ENCODE data around the gene FAM47E. TPM values are rescaled to one million over a fixed set of nuclear protein-coding genes. Genes with fewer than 3 reads are reported as not detected.

The FAM47E gene
- total and polyA plus RNA-seq, 11 donors: 0.36 to 4.9 (median 2.5) TPM

DNA sequence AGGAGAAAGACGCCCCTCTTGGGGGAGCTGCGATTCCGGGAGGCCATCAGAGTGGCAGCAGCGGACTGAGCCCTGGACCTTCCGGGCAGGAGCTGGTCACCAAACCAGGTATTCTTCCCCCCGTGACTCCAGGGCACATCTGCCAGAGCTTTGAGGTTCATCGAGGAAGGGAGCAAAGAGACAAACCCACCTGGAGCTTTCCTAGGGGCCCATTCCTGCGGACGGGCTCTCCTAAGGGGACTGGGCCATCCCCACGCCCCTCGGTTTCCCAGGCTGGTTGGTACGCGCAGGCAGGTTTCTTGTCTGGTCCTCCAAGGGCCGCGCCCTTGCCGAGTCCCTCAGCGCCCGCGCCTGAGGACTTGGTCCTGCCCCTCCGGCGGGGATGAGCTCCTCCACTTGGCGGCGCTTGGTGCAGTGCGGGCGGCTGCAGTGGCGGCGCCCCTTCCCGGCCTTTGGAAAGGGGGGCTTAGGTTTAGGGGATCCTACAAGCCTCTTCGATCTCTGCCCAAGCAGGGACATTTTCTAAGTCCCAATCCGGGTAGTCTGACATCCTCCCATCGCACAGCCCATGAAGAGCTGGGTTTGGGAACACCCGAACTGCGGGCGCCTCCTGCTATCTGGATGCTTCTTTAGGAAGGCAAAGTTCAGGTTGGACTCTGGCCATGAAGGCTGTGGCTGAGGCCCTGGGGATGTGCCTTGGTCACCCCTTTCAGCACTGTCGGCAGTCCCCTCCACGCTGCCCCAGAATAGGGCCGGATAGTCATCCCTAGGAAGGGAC lies 55.5 kb downstream of the FAM47E start:
- H3K4me3 ChIP-seq: peak overlapping the region; percentile 47 to 95 (median 82)
- H3K4me1 ChIP-seq: peaks cover 0 to 38% (median 17%) of the 10 kb centered on the region in 12 donors
- intact Hi-C loops (cut with DNase I): loop anchor here in 8 of 10 donors (2.0 to 10.0 kb wide), 13 partner anchors 52 to 130 kb away; partner anchors contain the start of genes SCARB2 (in 4 of the 8) and FAM47E (in 2 of the 8)

DNA sequence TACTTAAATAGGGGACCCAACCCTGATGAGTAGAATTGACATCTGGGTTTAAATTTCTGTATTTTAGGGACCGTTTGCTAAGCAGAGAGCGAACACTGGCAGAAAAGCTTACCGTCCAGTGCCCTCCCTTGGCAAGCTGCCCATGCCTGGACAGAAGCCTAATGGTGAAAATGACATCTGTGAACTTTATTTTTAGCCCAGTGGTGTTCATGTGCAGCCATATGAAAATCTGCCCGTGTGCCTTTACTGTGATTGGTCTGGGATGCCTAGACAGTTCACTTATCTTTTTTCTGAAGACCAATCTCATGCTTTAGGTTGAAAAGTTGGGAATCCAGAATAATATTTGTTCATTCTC lies 56.1 kb downstream of the FAM47E start:
- TF ChIP-seq, protein P1, sequence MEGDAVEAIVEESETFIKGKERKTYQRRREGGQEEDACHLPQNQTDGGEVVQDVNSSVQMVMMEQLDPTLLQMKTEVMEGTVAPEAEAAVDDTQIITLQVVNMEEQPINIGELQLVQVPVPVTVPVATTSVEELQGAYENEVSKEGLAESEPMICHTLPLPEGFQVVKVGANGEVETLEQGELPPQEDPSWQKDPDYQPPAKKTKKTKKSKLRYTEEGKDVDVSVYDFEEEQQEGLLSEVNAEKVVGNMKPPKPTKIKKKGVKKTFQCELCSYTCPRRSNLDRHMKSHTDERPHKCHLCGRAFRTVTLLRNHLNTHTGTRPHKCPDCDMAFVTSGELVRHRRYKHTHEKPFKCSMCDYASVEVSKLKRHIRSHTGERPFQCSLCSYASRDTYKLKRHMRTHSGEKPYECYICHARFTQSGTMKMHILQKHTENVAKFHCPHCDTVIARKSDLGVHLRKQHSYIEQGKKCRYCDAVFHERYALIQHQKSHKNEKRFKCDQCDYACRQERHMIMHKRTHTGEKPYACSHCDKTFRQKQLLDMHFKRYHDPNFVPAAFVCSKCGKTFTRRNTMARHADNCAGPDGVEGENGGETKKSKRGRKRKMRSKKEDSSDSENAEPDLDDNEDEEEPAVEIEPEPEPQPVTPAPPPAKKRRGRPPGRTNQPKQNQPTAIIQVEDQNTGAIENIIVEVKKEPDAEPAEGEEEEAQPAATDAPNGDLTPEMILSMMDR (IDR thresholded peaks at IDR 0.05): no peak
- no peak for TF ChIP-seq POLR2A (IDR thresholded peaks at IDR 0.05)
- ATAC-seq (peak in 3 of 4 donors; percentile 10 to 31 (median 16)), DNase-seq (peak in 4 of 5 donors; percentile 49 to 75 (median 64))
- 30 to 38% (median 35%) methylated on average over 4 of the region's 4 CpGs for WGBS, 4 donors
- peak overlapping the region; percentile 80 to 98 (median 92) for H3K27ac ChIP-seq
- H3K9me3 ChIP-seq: no peaks in the 10 kb centered on the region
- peak overlapping the region; percentile 47 to 95 (median 82) for H3K4me3 ChIP-seq
- H3K36me3 ChIP-seq: peaks cover 0 to 24% (median 9%) of the 10 kb centered on the region in 9 donors
- H3K4me1 ChIP-seq: peaks cover 0 to 37% (median 17%) of the 10 kb centered on the region in 12 donors
- H3K27me3 ChIP-seq: no peaks in the 10 kb centered on the region
- intact Hi-C loops (cut with DNase I): loop anchor here in 8 of 10 donors (1.0 to 10.0 kb wide), 14 partner anchors 34 to 130 kb away; partner anchors contain the start of genes SCARB2 (in 4 of the 8) and FAM47E (in 2 of the 8)

More for the DNA sequence above, 55.5 kb downstream of the FAM47E start:
- TF ChIP-seq, protein P1 (IDR thresholded peaks at IDR 0.05): peak in 11 of 12 donors; percentile 9 to 57 (median 33)
- no peak for TF ChIP-seq POLR2A (IDR thresholded peaks at IDR 0.05)
- no peaks in the 10 kb centered on the region for H3K27me3 ChIP-seq
- no peaks in the 10 kb centered on the region for H3K9me3 ChIP-seq
- ATAC-seq (peak; percentile 40 to 70 (median 60)), DNase-seq (peak; percentile 47 to 86 (median 64))
- WGBS, 4 donors: 4 to 7% (median 5%) methylated on average over 27 to 37 of the region's 37 CpGs
- H3K36me3 ChIP-seq: peaks cover 0 to 24% (median 9%) of the 10 kb centered on the region in 9 donors
- H3K27ac ChIP-seq: peak overlapping the region; percentile 80 to 98 (median 92)

DNA sequence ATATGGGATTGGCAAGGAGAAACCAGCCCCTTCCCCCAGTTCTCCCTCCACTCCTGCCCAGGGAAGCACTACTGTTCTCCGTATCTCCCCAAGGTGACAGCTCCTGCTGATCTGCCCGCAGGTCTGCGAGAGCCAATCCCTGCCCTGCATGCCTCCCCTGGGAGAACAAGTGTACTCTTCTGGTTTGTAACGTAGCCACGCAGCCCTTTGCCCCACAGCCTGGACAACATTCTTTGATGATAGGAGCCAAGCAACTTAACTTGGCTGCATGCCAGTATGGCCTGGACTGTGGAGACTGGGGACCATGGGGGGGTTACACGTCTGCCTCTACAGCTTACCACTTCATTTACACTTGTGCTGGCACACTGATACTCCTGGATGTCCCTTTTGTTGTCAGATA lies 57.0 kb downstream of the FAM47E start:
- no peaks in the 10 kb centered on the region for H3K9me3 ChIP-seq
- peak overlapping the region in 10 of 12 donors; percentile 47 to 95 (median 85) for H3K4me3 ChIP-seq
- WGBS, 4 donors: 17 to 43% (median 28%) methylated on average over 4 to 6 of the region's 6 CpGs
- ATAC-seq: peak; percentile 69 to 86 (median 81)
- intact Hi-C loops (cut with DNase I): loop anchor here in 7 of 10 donors (1.0 to 10.0 kb wide), 12 partner anchors 33 to 131 kb away; partner anchors contain the start of genes SCARB2 (in 3 of the 7) and FAM47E (in 2 of the 7)
- H3K36me3 ChIP-seq: peaks cover 0 to 24% (median 9%) of the 10 kb centered on the region in 9 donors
- TF ChIP-seq POLR2A (IDR thresholded peaks at IDR 0.05): peak in 1 of 2 donors; percentile 38
- TF ChIP-seq, protein P1 (IDR thresholded peaks at IDR 0.05): no peak
- H3K4me1 ChIP-seq: peaks cover 0 to 37% (median 17%) of the 10 kb centered on the region in 12 donors
- DNase-seq: peak; percentile 72 to 92 (median 81)
- H3K27me3 ChIP-seq: no peaks in the 10 kb centered on the region
- peak overlapping the region; percentile 80 to 98 (median 92) for H3K27ac ChIP-seq

Data from heart left ventricle (tissue), 16 donors.